Pancreas (tissue), 10 donors: ENCODE measurements around the gene KCNQ5. TPM values are rescaled to one million over a fixed set of nuclear protein-coding genes. Genes with fewer than 3 reads are reported as not detected.
A peak's percentile ranks its signal among the peaks of the same experiment; 100 is the strongest.
"Not testable (repeated sequence)": the region's sequence is repeated elsewhere in the genome, so short reads cannot be mapped to it uniquely, and the experiment has no call there.

Experiments
- ATAC-seq, 4 donors: fragments of 200-7000 bp; cut with Tn5 transposase; one replicate each; pipeline versions ENCODE4 v1.8.0 to v1.9.1; 2020; ENCODE audit warnings: mild to moderate bottlenecking in 4 of 4, moderate library complexity in 4 of 4
- DNase-seq, 6 donors: peaks; one replicate each; pipeline ENCODE4 v3.0.0-alpha.2; 2020
- FAIRE-seq: peaks from 2 replicates; lab custom pipeline; 2012; peaks lifted over from hg19 to GRCh38; lab: Jason Lieb, UNC
- H3K27ac ChIP-seq, 4 donors: fragments of 200-600 bp; sonication (generic); 1 replicate in 3 of 4; 2 replicates in 1 of 4; pipeline versions ENCODE4 v1.5.0 to v1.8.0; 2020
- H3K27me3 ChIP-seq, 4 donors: fragments of 200-600 bp; one replicate each; pipeline ENCODE4 v1.8.0; 2021
- H3K36me3 ChIP-seq, 3 donors: fragments of 200-600 bp; sonication (generic) in 1 of 3; one replicate each; pipeline versions ENCODE4 v1.5.0 to v1.8.0; 2020 to 2021
- H3K4me1 ChIP-seq, 3 donors: fragments of 200-600 bp; one replicate each; pipeline ENCODE4 v1.8.0; 2021
- H3K4me3 ChIP-seq, 4 donors: fragments of 200-600 bp; sonication (generic) in 2 of 4; one replicate each; pipeline versions ENCODE4 v1.5.0 to v1.8.0; 2020 to 2021
- H3K9me3 ChIP-seq, 4 donors: fragments of 200-600 bp; one replicate each; pipeline ENCODE4 v1.8.0; 2021
- WGBS, 2 donors: extraction: QIAGEN DNeasy Blood & Tissue Kit; methylation state at CpG; one replicate each; pipeline ENCODE4 v1.1.7; 2013; 5-methylcytosine and 5-hydroxymethylcytosine counted together
- intact Hi-C, 3 donors: fragments of 100-400 bp; cut with DNase I; formaldehyde crosslinking; loops; one replicate each; pipeline versions ENCODE4 v1.11.1 to v1.14.2; 2022
- polyA plus RNA-seq, 2 donors: library from polyadenylated mRNA; stranded (reverse); fragments of 200-250 nt; gene quantifications; one replicate each; pipeline ENCODE4 v1.2.3, GENCODE V29; 2013
- total RNA-seq, 6 donors: library from RNA; stranded (reverse); fragmentation: NEBNext Ultra II Directional in 4 of 6; extraction: Animal tissue kit (Norgen Biotek cat#: 25700) in 4 of 6; gene quantifications; one replicate each; pipeline versions ENCODE4 v1.2.1 to v1.2.4, GENCODE V29; 2021 to 2023
- TF ChIP-seq, protein P1 (sequence below), 4 donors: fragments of 200-600 bp; sonication (generic) in 3 of 4; IDR thresholded peaks; one replicate each; pipeline versions ENCODE4 v1.5.0 to v1.8.0; 2021; ENCODE audit warnings: antibody characterized with exemption in 4 of 4
- donor health status: healthy with polysubstance abuse.
- donor health status: DM: no; HTN: no; CAD: no; lungs with moderate emphysema.
- donor health status: DM: no; HTN: no; CAD: no.
- donor health status: control.
- donor health status: control.
- donor health status: Bipolar disorder and iron deficiency.
- donor health status: DM: yes; HTN: yes; CAD: no.
- donor health status: DM: no; HTN: no; CAD: no.
- donor health status: DM: no; HTN: no; CAD: no.
- donor health status: DM: yes; HTN: yes; CAD: no.

KCNQ5 gene
- total RNA-seq = 1 to 10 TPM in 1 of 6 donors, under 1 TPM in 5; 0.03 to 1.1 (median 0.26) TPM
- polyA plus RNA-seq = under 1 TPM; 0.04 to 0.07 TPM

DNA sequence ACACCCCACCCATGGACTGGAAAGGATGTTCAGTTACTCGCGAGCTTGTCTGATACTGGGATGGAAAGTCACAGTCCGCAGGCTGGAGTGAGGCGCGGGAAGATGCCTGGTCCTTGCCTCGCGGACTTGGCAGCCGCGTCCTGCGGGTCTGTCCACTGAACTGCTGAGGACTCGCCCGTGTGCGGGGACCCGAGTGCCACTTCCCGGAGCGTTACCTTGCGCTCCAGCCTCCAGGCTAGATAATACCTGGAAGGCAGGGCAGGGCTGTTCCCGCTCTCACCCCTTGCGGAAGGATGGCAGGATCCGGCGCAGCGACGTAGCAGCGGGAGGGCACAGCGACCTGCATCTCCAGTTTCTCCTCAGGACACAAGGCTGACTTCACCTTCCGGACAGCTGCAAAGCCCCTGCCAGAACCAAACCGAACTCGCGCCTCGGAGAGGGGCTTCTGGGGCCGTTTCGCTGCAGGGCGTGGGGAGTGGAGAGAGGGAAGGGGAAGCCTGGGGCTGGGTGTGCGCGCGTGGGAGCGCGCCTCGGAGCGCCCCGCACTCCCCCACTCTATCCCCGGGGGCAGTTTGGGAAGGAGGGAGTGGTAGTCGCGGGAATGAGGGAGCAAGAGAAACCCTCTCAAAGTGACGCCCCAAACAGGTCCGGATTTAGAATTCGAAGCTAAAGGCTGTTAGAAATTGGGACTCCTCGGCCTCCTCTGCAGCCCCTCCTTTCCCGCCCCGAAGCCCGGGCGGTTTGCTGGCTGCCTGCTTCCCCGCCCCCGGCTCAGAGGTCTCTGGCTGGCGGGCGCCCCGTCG is at the start of gene KCNQ5:
TSS of gene KCNQ5 (plus strand) at position 774 of the 803 bp plus-strand sequence.
- Histone ChIP-seq H3K4me1 (peaks cover 0 to 8% (median 4%) of the 10 kb centered on the region in 3 donors), H3K4me3 (peak within 1 kb of the TSS; percentile 22 to 58 (median 43)), H3K9me3 (no peaks in the 10 kb centered on the region), H3K27ac (no peak within 1 kb of the TSS), H3K36me3 (no peaks in the 10 kb centered on the region), H3K27me3 (peaks cover 0 to 6% (median 0%) of the 10 kb centered on the region in 4 donors)
- intact Hi-C loops = no loop called here
- DNase-seq (peak in 3 of 6 donors; percentile 14 to 75 (median 66)), ATAC-seq (peak; percentile 23 to 43 (median 34)), FAIRE-seq (no peak)
- WGBS, 2 donors = 0 to 1% methylated on average over 56 to 58 of the region's 58 CpGs
- TF ChIP-seq, protein P1, sequence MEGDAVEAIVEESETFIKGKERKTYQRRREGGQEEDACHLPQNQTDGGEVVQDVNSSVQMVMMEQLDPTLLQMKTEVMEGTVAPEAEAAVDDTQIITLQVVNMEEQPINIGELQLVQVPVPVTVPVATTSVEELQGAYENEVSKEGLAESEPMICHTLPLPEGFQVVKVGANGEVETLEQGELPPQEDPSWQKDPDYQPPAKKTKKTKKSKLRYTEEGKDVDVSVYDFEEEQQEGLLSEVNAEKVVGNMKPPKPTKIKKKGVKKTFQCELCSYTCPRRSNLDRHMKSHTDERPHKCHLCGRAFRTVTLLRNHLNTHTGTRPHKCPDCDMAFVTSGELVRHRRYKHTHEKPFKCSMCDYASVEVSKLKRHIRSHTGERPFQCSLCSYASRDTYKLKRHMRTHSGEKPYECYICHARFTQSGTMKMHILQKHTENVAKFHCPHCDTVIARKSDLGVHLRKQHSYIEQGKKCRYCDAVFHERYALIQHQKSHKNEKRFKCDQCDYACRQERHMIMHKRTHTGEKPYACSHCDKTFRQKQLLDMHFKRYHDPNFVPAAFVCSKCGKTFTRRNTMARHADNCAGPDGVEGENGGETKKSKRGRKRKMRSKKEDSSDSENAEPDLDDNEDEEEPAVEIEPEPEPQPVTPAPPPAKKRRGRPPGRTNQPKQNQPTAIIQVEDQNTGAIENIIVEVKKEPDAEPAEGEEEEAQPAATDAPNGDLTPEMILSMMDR (IDR thresholded peaks at IDR 0.05) = no peak

DNA sequence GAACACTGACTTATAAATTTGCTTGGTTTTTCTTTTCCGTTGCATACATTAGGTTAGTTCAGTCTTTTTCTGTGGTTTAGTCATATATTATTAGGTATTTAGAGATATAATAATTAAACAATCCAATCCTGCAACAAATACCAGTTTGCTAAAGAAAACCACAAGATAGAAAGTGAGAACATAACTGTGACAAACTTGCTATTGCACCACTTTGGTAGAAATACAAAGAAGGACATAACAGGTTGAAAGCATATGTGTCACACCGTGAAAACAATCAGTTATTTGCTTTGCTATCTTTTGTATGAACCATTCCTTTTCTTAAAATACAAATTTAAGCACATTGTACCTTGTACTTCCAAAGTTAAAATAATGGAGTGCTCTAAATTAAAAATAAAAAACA is 42.0 kb upstream of the KCNQ5 start:
- TF ChIP-seq, protein P1 (IDR thresholded peaks at IDR 0.05) = peak in 1 of 4 donors; percentile 7

DNA sequence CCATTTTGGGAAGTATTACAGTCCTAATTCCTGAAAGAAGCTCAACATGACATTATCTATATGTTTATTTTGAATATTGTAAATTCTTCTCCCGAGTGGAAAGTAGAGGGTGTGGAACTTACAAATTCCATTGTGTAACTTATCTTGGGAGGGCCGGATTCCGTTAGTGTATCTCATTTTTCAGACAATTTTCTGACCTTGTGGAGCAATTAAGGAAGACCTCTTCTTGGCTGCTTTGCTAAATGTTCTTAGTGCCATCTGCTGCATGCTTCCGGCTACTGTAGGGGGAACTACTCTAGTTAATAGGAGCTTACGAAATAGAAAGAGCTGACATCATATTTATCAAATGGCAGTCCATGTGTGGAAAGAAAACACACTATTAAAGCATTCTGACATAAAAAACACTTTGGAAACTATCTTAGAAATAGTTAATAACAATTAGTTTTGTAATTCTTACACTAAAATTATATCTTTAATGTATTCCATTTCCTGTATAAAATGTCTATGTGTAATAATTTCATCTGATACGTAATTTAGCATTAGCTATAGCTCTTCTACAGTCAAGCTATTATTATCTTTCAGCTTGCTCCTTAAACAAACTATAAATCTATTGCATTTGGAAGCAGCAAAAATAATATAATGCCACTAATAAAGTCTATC is 41.5 kb upstream of the KCNQ5 start:
- peak; percentile 72 to 99 (median 90) for ATAC-seq
- FAIRE-seq = no peak

More for the DNA sequence above, 42.0 kb upstream of the KCNQ5 start:
- DNase-seq (no peak), FAIRE-seq (no peak), ATAC-seq (peak in 1 of 4 donors; percentile 35)
- Histone ChIP-seq H3K27ac (no peak overlapping the region), H3K4me1 (peaks cover 0 to 4% (median 0%) of the 10 kb centered on the region in 3 donors), H3K9me3 (no peaks in the 10 kb centered on the region), H3K4me3 (no peak overlapping the region), H3K27me3 (no peaks in the 10 kb centered on the region), H3K36me3 (no peaks in the 10 kb centered on the region)
- intact Hi-C loops = loop anchor here in 1 of 3 donors (5.0 kb wide), 1 partner anchor 168 kb away; no protein-coding TSS in a partner anchor
- WGBS, 2 donors = 55 to 61% methylated on average over 2 of the region's 2 CpGs

DNA sequence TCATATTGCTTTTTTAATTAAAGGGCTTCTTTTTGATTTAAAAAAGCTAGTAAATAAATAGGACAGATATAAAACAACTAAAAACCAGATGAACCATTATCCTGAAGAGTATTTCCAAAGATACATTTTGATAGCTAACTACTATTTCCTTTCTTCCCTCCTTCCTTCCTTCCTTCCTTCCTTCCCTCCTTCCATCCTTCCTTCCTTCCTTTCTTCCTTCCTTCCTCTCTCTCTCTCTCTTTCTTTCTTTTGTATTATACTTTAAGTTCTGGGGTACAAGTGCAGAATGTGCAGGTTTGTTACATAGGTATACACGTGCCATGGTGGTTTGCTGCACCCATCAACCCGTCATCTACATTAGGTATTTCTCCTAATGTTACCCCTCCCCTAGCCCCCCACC is 40.9 kb upstream of the KCNQ5 start:
- 84% methylated on average over 2 of the region's 2 CpGs for WGBS, 2 donors
- intact Hi-C loops = loop anchor here in 1 of 3 donors (5.0 kb wide), 1 partner anchor 169 kb away; no protein-coding TSS in a partner anchor
- not testable (repeated sequence) for H3K4me1 ChIP-seq, H3K27ac ChIP-seq, H3K27me3 ChIP-seq, FAIRE-seq, DNase-seq, H3K4me3 ChIP-seq, H3K9me3 ChIP-seq, ATAC-seq, H3K36me3 ChIP-seq

More for the DNA sequence above, 41.5 kb upstream of the KCNQ5 start:
- no peak overlapping the region for H3K27ac ChIP-seq
- H3K4me3 ChIP-seq = no peak overlapping the region
- H3K4me1 ChIP-seq = peaks cover 0 to 4% (median 0%) of the 10 kb centered on the region in 3 donors
- intact Hi-C loops = loop anchor here in 1 of 3 donors (5.0 kb wide), 1 partner anchor 168 kb away; no protein-coding TSS in a partner anchor
- H3K9me3 ChIP-seq = no peaks in the 10 kb centered on the region
- H3K27me3 ChIP-seq = no peaks in the 10 kb centered on the region
- peak in 3 of 6 donors; percentile 33 to 50 (median 46) for DNase-seq
- 11 to 12% methylated on average over 6 of the region's 6 CpGs for WGBS, 2 donors
- TF ChIP-seq, protein P1 (IDR thresholded peaks at IDR 0.05) = peak in 2 of 4 donors; percentile 12 to 25
- no peaks in the 10 kb centered on the region for H3K36me3 ChIP-seq

DNA sequence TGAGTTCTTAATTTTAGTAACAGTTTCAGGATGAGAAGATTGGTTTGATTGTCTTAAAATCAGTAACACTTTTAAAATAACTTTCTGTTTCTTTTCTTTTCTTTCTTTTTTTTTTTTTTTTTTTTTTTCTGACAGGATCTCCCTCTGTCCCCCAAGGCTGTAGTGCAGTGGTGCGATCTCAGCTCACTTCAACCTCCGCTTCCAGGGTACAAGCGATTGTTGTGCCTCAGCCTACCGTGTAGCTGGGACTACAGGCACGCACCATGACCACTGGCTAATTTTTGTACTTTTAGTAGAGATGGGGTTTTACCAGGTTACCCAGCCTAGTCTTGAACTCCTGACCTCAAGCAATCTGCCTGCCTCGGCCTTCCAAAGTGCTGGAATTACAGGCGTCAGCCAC is 33.7 kb upstream of the KCNQ5 start:
- Histone ChIP-seq H3K4me3 (no peak overlapping the region), H3K4me1 (no peaks in the 10 kb centered on the region), H3K36me3 (no peaks in the 10 kb centered on the region), H3K9me3 (no peaks in the 10 kb centered on the region), H3K27ac (no peak overlapping the region), H3K27me3 (peaks cover 0 to 3% (median 0%) of the 10 kb centered on the region in 4 donors)
- DNase-seq (no peak), ATAC-seq (no peak), FAIRE-seq (no peak)
- 94% methylated on average over 7 of the region's 7 CpGs for WGBS, 2 donors
- TF ChIP-seq, protein P1 (IDR thresholded peaks at IDR 0.05) = no peak
- intact Hi-C loops = no loop called here
